Mucosa of descending colon (tissue), 3 donors: ENCODE measurements around the gene MYH14. TPM values are rescaled to one million over a fixed set of nuclear protein-coding genes. Genes with fewer than 3 reads are reported as not detected.
"Not testable (repeated sequence)": the region's sequence is repeated elsewhere in the genome, so short reads cannot be mapped to it uniquely, and the experiment has no call there.

Experiments used
- ATAC-seq: fragments of 200-7000 bp; cut with Tn5 transposase; one replicate; pipeline ENCODE4 v1.9.1; 2020; ENCODE audit warnings: mild to moderate bottlenecking, moderate library complexity
- DNase-seq, 3 donors: peaks; one replicate each; pipeline ENCODE4 v3.0.0-alpha.2; 2020
- H3K36me3 ChIP-seq: fragments of 200-600 bp; one replicate; pipeline ENCODE4 v1.8.0; 2021; ENCODE audit warnings: low read depth, mild to moderate bottlenecking
- H3K4me1 ChIP-seq: fragments of 200-600 bp; one replicate; pipeline ENCODE4 v1.8.0; 2021; ENCODE audit warnings: low read depth, mild to moderate bottlenecking
- H3K4me3 ChIP-seq: fragments of 200-600 bp; one replicate; pipeline ENCODE4 v1.8.0; 2021; ENCODE audit warnings: mild to moderate bottlenecking
- H3K9me3 ChIP-seq: fragments of 200-600 bp; one replicate; pipeline ENCODE4 v1.8.0; 2021; ENCODE audit warnings: mild to moderate bottlenecking
- CTCF ChIP-seq: fragments of 200-600 bp; IDR thresholded peaks from one replicate; pipeline ENCODE4 v1.8.0; 2022; ENCODE audit warnings: antibody characterized with exemption, mild to moderate bottlenecking
- intact Hi-C, 2 donors: fragments of 100-400 bp; cut with DNase I in 1 of 2; cut with micrococcal nuclease in 1 of 2; formaldehyde crosslinking; loops; one replicate each; pipeline versions ENCODE4 v1.11.0 to v1.11.1; 2022; cut with DNase I, micrococcal nuclease
- total RNA-seq, 3 donors: library from RNA; stranded (reverse); fragmentation: NEBNext Ultra II Directional in 2 of 3; extraction: Animal tissue kit (Norgen Biotek cat#: 25700) in 2 of 3; gene quantifications; one replicate each; pipeline versions ENCODE4 v1.2.1 to v1.2.4, GENCODE V29; 2021 to 2023
- donor health status: DM: no; HTN: no; CAD: no; lungs with moderate emphysema.
- donor health status: DM: no; HTN: no; CAD: no.
- donor health status: DM: no; HTN: yes; CAD: no.

Gene MYH14
- total RNA-seq, 3 donors from 2014 or later = 268 to 606 (median 586) TPM

- ATAC-seq = no peak
- intact Hi-C loops = no loop called here
- no peaks in the 10 kb centered on the region for H3K36me3 ChIP-seq
Measured at GRCh38 chr19:50232600-50232999, 29.2 kb downstream of the MYH14 start.

GRCh38 chr19:50233308-50233910 lies 30.0 kb downstream of the MYH14 start:
- Histone ChIP-seq H3K9me3 (no peaks in the 10 kb centered on the region), H3K36me3 (no peaks in the 10 kb centered on the region), H3K4me1 (no peaks in the 10 kb centered on the region), H3K4me3 (no peak overlapping the region)
- DNase-seq (no peak), ATAC-seq (no peak)
- no peak for TF ChIP-seq CTCF
- intact Hi-C loops = no loop called here

More at GRCh38 chr19:50232600-50232999, 29.2 kb downstream of the MYH14 start:
- Histone ChIP-seq H3K4me3 (no peak overlapping the region), H3K4me1 (no peaks in the 10 kb centered on the region), H3K9me3 (no peaks in the 10 kb centered on the region)
- no peak for TF ChIP-seq CTCF
- no peak for DNase-seq

- intact Hi-C loops = not testable (repeated sequence)
- DNase-seq = peak in 1 of 3 donors; percentile 33
Measured at GRCh38 chr19:50237493-50237892, 34.1 kb downstream of the MYH14 start.

GRCh38 chr19:50238043-50238442 lies 34.6 kb downstream of the MYH14 start:
- intact Hi-C loops = no loop called here
- no peak for DNase-seq
- no peaks in the 10 kb centered on the region for H3K9me3 ChIP-seq
- H3K4me3 ChIP-seq = no peak overlapping the region
- H3K36me3 ChIP-seq = no peaks in the 10 kb centered on the region
- ATAC-seq = no peak
- no peak for TF ChIP-seq CTCF
- H3K4me1 ChIP-seq = no peaks in the 10 kb centered on the region

More at GRCh38 chr19:50237493-50237892, 34.1 kb downstream of the MYH14 start:
- peak; percentile 28 for ATAC-seq
- not testable (repeated sequence) for H3K36me3 ChIP-seq, H3K4me3 ChIP-seq, H3K4me1 ChIP-seq, H3K9me3 ChIP-seq

- Histone ChIP-seq H3K4me1 (no peaks in the 10 kb centered on the region), H3K36me3 (peaks cover 3% of the 10 kb centered on the region), H3K4me3 (no peak overlapping the region), H3K9me3 (no peaks in the 10 kb centered on the region)
- ATAC-seq (no peak), DNase-seq (no peak)
- intact Hi-C loops = no loop called here
- no peak for TF ChIP-seq CTCF
Measured at GRCh38 chr19:50239921-50240590, 36.6 kb downstream of the MYH14 start.

GRCh38 chr19:50242581-50242980 lies 39.2 kb downstream of the MYH14 start:
- intact Hi-C loops = no loop called here
- no peak for TF ChIP-seq CTCF
- no peak for DNase-seq
- no peak for ATAC-seq
- Histone ChIP-seq H3K4me3 (no peak overlapping the region), H3K9me3 (no peaks in the 10 kb centered on the region), H3K4me1 (no peaks in the 10 kb centered on the region), H3K36me3 (peaks cover 6% of the 10 kb centered on the region)
